ENCODE results near the gene HRH3. TPM values are rescaled to one million over a fixed set of nuclear protein-coding genes. Genes with fewer than 3 reads are reported as not detected.

The HRH3 gene
- total RNA-seq, 1 donor from 2014 or later, result not detected

DNA sequence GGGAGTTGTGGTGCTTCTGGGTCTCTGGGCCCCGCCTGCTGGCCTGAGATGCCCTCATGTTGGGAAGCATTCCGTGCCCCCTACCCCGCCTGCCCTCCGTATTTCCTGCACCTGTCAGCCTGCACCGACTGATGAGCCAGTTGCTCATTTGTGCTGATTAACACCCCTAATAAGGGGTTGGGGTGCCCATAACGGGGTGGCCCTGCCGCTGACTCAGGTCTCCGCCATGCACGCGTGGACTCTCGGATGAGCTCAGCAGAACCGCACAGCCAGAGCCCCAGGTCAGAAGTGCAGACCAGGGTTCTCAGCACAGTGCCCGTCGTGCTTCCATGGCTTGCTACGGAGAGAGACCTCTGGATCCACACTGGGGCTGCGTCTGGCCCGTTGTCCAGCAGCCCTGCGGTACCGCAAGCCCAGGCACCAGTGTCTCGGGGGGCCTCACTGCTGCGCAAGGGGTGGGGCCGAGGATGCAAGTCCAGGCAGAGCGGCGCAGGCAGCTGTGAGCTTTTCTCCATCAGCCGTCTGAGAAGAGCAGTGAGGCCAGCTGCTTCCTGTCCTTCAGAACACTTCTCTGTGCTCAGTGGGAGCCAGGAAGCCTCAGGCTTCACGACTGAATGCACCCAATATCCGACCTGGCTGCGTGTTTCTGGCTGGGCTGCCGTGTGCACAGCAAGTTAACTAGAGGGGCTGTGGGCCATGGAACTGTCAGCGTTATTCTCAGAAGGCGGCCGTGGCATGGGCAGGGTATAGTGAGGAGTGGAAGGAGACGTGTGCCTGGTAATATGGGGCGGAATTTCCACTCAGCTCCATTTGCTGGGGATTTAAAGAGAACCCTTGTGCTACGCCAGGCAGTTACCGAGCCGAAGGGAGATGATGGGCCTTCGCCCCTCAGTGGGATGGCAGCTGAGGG lies 18.6 kb downstream of the HRH3 start:
- DNase-seq (ENCODE audit: extremely low read depth, low read depth, low spot score), result no peak

DNA sequence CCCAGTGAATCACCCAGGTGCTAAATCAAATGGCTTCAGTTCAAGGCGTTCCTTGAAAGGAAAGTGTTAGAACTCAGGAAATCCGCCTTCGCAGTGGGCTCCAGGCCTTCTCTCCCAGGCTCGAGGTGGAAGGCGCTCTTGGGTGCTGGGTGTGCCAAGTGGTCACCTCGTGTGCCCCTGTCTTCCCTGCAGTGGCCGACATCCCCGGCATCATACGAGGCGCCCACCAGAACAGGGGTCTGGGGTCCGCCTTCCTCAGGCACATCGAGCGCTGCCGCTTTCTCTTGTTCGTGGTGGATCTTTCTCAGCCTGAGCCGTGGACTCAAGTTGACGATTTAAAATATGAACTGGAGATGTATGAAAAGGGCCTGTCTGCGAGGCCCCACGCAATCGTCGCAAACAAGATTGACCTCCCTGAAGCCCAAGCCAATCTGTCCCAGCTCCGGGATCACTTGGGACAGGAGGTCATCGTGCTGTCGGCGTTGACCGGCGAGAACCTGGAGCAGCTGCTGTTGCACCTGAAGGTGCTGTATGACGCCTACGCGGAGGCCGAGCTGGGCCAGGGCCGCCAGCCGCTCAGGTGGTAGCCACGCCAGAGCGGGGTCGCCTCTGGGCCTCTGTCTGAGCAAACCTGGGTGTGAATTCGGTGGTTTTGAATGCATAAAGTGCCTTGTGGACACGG lies 19.4 kb downstream of the HRH3 start:
- DNase-seq (ENCODE audit: extremely low read depth, low read depth, low spot score), result no peak

DNA sequence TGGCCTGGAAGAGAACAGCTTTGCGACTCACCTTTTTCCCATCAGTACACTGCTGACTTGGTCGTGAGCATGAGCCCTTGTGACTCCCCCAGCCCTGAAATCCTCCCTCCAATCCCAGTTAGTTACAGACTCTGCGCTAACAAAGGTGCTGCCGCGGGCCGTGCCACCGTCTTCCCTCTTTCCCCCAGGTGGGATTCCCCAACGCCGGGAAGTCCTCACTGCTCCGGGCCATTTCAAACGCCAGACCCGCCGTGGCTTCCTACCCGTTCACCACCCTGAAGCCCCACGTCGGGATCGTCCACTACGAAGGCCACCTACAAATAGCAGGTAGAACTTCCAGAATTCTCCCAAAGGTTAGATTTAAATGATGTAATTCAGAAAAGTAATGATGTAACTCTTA lies 21.1 kb downstream of the HRH3 start:
- DNase-seq (ENCODE audit: extremely low read depth, low read depth, low spot score), result no peak

GRCh38 chr20:62198496-62198895 lies 21.6 kb downstream of the HRH3 start:
- DNase-seq (ENCODE audit: extremely low read depth, low read depth, low spot score), result no peak

DNA sequence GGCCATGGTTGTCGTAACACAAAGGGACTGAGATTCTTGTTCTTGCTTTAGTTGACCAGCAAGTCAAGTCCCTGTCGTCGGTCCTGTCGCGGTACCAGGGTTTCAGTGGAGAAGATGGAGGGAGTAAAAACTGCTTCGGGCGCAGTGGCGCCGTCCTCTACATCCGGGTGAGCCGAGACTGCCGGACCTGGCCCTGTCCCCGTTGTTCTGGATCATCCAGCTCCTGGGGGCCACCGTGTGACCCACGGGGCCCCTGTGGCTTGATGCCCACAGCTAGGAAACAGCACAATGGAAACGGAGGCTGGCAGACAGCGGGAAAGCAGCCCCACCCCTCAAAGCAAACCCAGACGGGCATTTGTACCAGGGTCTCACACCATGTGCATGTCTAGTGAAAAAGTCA lies 22.3 kb downstream of the HRH3 start:
- DNase-seq (ENCODE audit: extremely low read depth, low read depth, low spot score), result no peak

DNA sequence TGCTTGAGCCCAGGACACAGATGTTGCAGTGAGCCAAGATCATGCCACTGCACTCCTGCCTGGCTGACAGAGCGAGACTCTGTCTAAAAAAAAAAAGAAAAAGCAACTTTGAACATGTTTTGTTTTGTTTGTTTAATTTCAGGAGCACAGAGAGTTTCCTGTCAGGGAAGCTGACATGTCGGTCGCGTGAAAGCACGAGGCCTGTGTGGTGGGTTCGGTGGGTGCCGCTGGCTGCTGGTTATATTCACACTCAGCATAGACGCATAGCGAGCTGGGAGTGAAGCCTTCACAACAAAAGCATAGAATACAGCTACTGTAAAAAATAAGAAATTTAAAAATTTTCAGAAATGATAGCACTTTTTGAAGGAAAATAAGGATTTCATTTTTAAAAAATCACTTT lies 22.8 kb downstream of the HRH3 start:
- DNase-seq (ENCODE audit: extremely low read depth, low read depth, low spot score), result no peak

DNA sequence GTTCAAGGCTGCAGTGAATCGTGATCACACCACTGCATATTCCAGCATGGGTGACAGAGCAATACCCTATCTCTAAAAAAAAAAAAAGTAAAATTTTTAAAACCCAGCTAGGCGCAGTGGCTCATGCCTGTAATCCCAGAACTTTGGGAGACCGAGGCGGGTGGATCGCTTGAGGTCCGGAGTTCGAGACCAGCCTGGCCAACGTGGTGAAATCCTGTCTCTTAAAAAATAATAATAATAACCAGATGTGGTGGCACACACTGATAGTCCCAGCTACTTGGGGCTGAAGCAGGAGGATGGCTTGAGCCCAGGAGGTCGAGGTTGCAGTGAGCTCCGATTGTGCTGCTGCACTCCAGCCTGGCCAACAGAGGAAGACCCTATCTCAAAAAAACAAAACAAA lies 23.8 kb downstream of the HRH3 start:
- DNase-seq (ENCODE audit: extremely low read depth, low read depth, low spot score), result no peak

DNA sequence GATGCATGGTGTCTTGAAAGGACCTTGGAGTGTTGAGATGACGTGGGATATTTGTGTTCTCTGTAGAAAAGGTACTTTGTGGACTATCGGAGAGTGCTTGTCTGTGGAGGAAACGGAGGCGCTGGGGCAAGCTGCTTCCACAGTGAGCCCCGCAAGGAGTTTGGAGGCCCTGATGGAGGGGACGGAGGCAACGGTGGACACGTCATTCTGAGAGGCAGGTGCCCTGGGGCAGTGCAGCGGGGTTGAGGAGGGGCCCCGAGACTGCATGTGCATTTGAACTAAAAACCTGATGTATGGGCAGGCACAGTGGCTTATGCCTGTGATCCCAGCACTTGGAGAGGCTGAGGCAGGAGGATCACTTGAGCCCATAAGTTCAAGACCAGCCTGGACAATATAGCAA lies 24.3 kb downstream of the HRH3 start:
- no peak for DNase-seq (ENCODE audit: extremely low read depth, low read depth, low spot score)

GRCh38 chr20:62195075-62195405 lies 25.0 kb downstream of the HRH3 start:
- DNase-seq (ENCODE audit: extremely low read depth, low read depth, low spot score), result no peak

- no peak for DNase-seq (ENCODE audit: extremely low read depth, low read depth, low spot score)
Measured at GRCh38 chr20:62193079-62194025, 26.7 kb downstream of the HRH3 start.

DNA sequence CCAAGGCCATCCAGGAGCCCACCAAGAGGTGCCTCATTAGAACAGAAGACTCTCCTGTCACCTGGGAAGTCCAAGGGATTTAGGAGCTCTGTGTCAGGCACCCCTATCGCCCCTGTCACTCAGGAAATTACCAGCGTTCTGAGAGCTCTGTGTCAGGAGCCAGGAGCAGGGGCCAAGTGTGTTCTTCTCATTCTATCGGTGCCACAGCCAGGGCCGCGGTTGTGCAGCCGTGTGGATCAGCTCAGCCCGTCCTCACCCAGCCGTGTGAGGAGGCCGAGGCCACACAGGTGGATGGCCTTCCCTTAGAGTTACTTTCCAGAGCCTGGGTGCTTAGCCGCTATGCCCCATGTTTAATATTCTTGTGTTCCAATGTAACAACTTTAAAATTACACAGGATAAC lies 27.4 kb downstream of the HRH3 start:
- no peak for DNase-seq (ENCODE audit: extremely low read depth, low read depth, low spot score)

GRCh38 chr20:62191781-62192559 lies 28.1 kb downstream of the HRH3 start:
- DNase-seq (ENCODE audit: extremely low read depth, low read depth, low spot score), result no peak

DNA sequence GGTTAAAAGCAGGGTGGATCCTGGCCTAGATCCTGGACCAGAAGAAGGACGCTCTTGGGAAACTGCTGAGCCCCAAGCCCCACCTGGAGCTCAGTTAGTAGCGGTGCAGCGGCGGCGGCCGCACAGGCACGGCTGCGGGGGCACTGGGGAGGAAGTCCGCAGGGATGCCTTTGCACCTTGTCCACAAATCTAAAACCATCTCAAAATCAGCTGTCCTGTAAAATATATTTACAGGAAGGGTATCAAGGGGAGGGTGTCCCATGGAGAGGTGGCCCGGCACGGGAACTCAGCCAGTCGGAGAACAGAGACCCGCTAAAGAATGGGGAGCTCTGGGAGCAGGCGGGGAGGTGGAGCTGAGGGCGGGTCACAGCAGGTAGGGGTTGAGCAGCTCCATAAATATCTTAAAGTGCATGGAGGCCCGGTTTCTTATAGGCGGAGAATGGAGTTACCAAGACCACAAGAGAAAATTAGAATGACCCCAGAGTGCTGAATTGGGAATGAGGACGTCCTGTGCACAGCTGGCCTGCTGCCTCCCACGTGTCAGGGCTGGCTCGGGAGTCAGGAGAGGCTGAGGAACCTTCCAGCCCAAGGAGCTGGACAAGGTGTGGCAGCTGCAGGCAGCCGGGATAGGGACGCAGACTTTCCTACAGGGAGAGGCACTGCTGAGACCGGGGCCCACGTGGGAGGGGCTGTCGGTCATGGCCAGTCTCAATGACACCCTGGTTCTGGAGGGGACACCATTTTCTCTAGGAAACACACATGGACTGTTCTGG lies 29.3 kb downstream of the HRH3 start:
- DNase-seq (ENCODE audit: extremely low read depth, low read depth, low spot score), result no peak

DNA sequence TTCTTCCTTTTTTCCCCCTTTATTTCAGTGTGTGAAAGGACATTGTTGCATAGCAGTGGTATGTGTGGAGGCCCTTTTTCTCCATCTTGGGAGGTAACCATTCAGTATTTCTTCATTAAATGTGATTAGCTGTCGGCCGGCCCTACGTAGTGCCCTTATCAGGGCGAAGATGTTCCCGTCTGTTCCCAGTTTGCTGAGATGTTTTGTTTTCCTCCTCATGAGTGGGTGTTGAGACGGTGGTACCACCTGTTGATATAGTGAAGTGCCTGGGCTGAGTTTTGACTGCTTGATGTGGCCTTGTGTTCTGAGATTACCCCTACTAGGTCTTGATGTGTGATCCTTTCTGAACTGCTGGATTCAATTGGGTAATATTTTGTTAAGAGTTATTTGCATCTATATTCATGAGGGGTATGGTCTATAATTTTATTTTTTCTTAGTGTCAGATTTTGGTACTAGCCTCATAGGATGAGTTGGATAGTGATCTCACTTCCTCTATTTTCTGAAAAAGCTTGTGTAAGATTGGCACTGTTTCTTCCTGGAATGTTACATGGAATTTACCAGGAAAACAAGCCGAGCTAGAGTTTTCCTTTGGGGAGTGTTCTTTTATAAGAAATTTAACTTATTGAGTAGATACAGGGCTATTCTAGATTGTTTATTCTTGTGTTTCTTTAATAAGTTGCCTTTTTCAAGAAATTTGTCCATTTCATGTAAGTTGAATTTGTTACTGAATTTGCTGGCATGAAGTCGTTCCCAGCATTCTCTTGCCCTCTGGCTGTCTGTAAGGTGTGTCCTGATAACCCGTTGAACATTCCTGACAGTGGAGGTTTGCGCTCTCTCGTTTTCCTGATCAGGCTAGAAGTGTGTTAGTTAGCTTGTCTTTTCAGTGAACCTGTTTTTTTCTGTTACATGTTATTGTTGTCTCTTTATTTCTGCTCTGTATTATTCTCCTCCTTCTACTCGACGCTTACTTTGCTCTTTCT lies 32.9 kb downstream of the HRH3 start:
- no peak for DNase-seq (ENCODE audit: extremely low read depth, low read depth, low spot score)

DNA sequence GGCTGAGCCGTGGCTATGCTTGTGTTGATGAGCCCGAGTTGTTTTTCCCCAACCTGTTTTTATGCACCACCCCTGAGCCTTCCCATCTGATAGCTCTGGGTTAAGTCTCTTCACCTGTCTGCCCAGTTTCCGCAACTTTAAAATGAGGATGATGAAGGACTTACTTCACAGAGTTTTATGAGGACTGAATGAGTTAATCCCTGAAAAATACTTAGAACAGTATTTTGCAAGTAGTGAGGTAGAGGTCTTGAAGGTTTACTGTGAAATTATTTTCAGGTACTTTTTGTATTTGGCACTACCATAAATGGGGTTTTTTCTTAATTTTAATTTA lies 34.0 kb downstream of the HRH3 start:
- DNase-seq (ENCODE audit: extremely low read depth, low read depth, low spot score), result no peak

- no peak for DNase-seq (ENCODE audit: extremely low read depth, low read depth, low spot score)
Measured at GRCh38 chr20:62183426-62184142, 36.5 kb downstream of the HRH3 start.

DNA sequence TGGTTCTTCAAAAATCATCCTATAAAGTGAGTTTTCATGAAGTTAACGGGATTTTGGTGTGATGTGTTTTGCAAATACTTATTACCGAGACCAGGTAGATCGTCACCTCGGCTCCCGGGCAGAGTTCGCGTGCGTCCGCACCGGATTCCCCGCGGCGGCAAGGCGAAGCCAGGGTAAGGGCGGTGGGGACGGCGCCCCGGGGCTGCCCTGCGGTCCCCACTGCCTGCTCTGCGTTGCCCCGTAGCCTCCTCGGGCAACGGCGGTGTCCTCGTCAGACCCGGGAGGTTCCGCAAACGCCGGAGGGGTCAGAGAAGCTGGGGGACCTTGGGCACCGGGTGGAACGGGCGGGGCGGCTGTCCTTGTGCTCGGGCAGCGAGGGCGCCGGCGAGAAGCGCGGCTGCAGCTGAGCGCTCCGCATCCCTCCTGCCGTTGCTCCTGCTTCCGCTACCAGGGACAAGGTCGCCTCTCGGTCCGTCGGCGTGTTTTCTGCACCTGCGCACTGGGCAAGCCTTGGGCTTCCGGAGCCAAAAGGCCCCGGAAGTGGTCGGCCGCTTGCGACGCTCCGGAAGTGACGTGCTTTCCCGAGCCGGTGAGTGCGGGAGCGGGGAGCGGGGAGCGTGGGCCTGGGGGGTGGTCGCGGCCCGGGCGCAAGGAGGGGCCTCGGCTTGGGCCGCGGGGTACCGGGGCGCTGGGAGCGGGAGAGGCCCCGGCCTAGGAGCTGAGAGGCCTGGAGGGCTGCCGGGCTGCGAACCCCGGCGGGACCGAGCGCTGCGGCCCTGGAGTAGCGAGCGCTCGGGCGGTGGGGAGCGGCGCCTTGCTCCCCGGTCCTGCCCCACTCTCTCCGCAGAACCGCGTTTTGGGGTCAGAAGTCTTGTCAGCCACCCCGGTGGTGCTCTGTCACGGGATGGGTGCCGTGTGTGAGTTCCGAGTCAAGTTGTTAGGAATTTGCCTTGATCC lies 37.3 kb downstream of the HRH3 start, which contains the start of gene MTG2:
TSS of gene MTG2 (plus strand) at position 560 of the 957 bp plus-strand sequence. CDS start 10,393 bp downstream, outside the sequence.
- DNase-seq (ENCODE audit: extremely low read depth, low read depth, low spot score), result no peak
